ENCODE data around the gene ATP9B.

The ATP9B gene

DNA sequence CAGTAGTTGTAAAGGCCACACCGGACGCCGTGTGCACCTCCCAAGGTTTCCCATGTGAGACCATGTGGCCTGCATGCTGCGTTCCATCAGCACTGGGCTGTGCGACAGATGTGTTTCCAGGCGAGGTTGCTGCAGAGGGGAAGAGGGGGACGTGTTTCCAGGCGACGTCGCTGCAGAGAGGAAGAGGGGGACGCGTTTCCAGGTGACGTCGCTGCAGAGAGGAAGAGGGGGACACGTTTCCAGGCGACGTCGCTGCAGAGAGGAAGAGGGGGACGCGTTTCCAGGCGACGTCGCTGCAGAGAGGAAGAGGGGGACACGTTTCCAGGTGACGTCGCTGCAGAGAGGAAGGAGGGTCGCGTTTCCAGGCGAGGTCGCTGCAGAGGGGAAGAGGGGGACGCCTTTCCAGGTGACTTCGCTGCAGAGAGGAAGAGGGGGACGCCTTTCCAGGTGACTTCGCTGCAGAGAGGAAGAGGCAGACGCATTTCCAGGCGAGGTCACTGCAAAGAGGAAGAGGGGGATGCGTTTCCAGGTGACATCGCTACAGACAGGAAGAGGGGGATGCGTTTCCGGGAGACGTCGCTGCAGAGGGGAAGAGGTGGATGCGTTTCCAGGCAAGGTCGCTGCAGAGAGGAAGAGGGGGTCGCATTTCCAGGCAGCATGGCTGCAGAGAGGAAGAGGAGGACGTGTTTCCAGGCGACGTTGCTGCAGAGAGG, 351.0 kb downstream of the ATP9B start:
- no peak for DNase-seq

DNA sequence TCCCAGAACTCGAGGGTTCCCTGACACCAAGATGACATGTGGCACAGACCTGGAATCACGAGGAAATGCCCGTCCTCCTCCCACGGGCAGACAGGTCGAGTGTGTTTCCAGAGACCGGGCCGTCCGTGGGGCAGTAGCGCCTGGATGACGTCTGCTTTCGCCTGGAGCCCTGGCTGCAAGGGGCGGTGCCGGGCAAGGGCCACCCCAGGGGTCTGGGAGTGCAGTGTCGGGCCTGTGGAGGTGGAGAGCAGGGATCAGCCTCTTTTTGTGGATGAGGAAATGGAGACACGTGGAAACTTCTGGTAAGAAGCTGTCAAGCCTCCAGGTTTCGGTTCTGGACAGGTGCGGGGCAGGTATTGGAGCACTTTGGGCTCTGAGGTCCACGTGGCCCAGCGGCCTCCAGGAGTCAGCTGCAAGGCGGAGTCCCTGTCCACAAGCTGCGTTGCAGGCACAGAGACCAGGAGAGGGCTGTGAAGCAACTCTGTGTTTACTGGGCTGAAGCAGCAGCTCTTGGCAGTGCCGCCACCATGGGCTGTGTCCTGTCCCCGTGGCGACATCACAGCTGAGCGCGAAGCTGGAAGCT, 352.2 kb downstream of the ATP9B start:
- DNase-seq, result no peak

DNA sequence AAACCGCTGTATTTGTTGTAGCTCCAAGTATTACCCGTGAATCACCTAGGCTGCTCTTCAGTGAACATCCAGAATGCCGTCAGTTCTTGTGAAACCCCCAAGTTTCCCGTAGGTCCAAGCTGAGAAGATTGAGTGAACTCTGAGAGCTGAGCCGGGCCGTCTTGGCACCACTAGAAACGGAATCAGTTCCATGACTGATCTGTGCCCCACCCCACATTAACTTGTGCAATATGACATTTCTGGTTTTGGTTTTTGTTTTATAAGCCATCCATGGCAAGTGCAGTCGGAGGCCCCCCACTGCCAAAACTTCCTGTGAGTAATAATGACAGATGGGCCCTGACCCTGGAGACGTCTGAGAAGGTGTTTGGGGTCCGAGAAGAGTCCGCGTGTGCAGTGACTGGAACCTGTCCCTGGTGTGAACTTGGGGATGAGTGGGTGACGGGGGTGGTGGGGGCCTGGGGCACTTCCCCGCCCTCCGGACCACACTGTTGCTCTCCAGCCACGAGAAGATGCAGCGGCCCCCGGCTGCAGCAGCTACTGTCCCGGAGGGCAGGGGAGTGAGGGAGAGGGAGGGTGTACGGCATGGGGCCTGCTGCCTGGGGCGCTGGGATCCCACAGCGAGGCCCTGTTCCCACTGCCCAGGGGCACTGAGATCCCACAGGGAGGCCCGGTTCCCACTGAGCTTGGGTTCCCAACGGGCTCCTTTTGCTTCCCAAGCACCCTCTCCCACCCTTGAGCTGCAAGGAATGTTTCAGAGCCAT, 353.0 kb downstream of the ATP9B start:
- no peak for DNase-seq

DNA sequence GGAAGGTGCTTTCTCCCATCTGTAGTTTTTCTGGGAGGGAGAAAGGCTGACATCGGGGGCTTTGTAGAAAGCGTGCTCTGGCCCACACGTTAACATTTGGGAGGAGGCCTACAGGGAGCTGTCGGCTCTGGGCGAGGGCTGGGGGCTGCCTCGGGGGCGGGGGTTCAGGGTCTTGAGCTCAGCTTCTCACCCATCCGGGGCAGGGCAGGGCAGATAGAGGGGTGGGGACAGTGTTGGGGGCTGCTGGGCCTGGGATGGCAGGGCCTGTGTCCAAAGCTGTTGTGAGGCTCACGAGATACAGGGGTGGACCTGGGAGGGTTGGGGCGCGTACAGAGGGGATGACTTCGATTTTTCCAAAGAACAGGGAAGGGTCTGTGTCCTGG, 353.6 kb downstream of the ATP9B start:
- DNase-seq, result no peak

DNA sequence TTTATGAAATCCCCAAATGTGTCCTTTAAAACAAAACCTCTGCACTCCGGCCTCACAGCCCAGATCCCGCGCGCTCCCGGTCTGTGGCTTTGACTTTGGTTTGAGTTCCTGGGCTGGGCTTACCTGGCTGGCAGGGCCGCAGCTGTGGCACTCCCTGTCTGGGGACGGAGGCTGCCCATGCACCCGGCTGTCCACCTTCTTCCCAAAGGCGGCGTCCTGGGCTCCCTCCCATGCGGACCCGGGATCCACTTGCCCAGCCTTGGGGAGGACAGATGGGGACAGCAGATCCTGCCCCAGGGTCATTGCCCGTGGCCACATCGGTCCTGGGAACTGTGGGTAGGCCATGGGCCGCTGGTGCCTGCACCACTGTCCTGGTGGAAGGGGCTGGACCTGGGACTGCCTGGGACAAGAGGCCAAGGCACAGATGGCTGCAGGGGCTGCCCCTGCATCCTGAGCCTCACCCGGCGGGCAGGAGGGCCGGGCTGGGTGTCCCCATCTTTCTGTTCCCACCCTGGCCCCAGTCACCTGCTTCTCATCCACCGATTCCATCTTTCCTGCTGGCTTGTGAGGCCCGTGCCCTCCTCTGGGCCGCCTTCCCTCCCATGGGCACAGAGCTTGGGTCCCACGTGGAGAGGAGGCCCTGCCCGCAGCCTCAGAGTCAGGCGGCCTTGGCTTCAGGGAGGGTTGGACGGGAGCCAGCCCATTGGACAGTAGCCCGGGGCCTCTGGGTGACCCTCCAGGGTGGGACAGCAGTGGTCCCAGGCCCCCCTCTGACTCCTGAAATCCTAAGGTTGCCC, 354.2 kb downstream of the ATP9B start:
- no peak for DNase-seq

DNA sequence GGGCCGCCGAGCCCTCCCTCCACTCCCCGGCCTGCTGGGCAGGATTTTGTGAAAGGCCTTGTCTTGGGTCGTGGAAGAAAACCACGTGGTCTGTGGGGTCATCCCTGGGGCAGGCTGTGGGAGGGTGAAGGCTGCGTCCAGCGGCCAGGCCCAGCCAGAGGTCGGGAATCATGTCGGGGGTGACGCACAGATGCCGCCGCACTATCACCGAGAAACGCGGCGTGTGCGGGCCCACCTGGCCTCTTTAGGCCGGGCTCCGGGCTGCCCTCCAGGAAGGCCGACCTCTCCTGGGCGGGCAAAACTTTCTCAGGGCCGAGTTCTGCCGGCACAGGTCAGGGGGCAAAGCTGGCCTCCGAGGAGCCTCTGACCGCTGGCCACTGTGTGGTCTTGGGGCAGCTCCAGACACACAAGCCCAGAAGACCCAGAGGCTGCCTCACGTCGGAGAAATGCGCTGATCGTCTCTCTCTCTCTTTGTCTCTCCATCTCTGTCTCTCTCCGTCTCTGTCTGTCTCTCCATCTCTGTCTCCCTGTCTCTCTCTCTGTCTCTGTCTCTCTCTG, 354.9 kb downstream of the ATP9B start:
- no peak for DNase-seq

DNA sequence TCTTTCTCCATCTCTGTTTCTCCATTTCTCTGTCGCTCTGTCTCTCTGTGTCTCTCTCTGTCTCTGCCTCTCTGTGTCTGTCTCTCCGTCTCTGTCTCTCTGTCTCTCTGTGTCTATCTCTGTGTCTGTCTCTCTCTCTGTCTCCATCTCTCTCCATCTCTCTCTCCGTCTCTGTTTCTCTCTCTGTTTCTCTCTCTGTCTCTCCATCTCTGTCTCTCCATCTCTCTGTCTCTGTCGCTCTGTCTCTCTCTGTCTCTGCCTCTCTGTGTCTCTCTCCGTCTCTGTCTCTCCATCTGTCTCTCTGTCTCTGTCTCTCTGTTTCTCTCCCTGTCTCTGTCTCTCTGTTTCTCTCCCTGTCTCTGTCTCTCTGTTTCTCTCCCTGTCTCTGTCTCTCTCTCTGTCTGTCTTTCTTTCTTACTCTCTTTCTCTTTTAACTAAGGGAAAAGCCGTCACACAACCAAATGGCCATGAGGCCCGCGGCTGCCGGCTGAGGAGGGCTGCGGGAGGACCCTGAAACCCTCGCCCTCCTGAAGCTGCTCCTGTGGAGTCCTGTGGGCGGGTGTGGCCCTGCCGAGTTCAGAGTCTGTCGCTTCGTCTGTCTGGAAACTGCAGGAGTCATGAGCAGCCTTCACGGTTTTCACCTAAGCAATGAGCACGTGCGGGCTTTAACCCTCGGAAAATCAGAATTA, 355.8 kb downstream of the ATP9B start:
- no peak for DNase-seq

DNA sequence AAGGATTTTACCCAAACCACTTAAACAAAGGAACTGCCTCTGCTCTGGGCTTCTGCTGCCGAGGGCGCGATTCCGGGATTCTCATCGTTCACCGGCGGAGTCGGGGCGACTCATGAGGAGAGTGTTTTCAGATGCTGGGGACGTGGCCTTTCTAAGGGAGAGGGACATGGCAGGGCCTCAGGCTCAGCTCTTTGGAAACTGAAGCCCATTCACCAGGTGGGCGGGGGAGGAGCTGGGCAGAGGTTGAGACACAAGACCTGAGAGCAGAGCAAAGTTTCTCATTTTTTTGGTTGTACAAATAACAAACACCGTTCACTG, 356.3 kb downstream of the ATP9B start:
- no peak for DNase-seq

DNA sequence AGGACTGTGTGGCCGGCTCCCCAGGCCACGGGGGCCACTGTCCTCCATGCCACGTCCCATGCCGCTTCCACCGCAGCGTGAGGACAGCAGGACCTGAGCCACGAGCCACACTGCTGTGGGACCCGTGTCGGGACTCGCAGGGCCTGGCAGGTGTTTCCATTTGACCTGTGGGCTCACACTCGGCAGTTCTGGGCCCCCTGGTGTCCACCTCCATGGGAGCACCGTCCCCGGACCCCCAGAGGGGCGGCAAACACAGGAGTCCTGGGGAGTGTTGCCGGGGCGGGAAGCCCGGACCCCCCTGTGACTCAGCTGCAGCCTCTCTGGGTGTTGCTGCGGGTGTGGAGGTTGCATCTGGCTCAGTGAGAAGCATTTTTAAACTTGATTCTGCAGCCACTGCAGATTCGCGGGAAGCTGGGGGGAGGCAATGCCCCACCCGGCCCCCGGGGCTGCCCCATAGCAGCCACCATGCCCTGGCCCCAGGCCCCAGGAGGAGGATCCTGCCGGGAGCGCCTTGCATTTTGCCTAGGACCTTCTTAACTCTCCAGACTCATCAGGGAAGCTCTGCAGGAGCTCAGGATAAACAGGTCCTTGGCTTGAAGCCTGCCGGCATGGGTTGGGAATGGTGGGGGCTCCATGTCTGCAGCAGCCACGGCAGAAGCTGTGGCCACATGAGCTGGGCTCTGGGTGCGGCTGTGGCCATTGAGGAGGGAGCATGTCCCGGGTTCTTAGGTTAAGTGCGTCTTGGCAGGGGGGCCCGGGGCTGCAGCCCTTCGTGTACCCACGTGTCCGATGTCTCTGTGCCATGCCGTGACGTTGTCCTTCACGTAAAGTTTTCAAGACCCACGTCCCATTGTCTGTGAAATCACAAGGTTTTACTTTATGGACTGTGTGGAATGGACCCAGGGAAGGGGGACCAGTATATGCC, 357.4 kb downstream of the ATP9B start:
- DNase-seq, result no peak

DNA sequence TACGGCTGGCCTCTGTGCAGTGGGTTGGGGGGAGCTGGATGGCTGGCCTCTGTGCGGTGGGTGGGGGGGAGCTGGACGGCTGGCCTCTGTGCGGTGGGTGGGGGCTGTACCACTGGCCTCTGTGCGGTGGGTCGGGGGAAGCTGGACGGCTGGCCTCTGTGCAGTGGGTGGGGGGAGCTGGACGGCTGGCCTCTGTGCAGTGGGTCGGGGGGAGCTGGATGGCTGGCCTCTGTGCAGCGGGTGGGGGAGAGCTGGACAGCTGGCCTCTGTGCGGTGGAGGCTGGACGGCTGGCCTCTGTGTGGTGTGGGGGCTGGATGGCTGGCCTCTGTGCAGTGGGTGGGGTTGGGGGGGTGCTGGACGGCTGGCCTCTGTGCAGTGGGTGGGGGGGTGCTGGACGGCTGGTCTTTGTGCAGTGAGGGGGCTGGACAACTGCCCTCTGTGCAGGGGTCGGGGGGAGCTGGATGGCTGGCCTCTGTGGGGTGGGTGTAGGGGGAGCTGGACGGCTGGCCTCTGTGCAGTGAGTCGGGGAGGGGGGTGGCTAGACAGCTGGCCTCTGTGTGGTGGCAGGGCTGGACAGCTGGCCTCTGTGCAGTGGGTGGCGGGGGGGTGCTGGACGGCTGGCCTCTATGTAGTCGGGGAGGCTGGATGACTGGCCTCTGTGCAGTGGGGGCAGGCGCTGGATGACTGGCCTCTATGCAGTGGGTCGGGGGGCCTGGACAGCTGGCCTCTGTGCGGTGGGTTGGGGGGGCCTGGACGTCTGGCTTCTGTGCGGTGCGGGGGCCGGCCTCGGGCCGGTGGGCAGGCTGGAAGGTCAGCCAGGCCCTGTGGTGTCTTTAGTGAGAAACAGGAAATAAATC, 358.4 kb downstream of the ATP9B start:
- no peak for DNase-seq
